Heart left ventricle (tissue), 16 donors: ENCODE data around the gene RPTOR. TPM values are rescaled to one million over a fixed set of nuclear protein-coding genes. Genes with fewer than 3 reads are reported as not detected.
A peak's percentile ranks its signal among the peaks of the same experiment; 100 is the strongest.

ENCODE experiments used
- ATAC-seq, 4 donors: fragments of 200-7000 bp; cut with Tn5 transposase; one replicate each; pipeline ENCODE4 v1.9.1; 2020 to 2022; ENCODE audit warnings: moderate library complexity in 4 of 4, mild to moderate bottlenecking in 3 of 4, moderate number of reproducible peaks in 1 of 4
- DNase-seq, 5 donors: peaks; one replicate each; pipeline ENCODE4 v3.0.0-alpha.2; 2020
- H3K27ac ChIP-seq, 12 donors: fragments of 200-600 bp; sonication (generic) in 4 of 12; one replicate each; pipeline versions ENCODE4 v1.5.0 to v1.8.0; 2016 to 2022; ENCODE audit warnings: mild to moderate bottlenecking in 2 of 12
- H3K27me3 ChIP-seq, 9 donors: fragments of 200-600 bp; sonication (generic) in 2 of 9; one replicate each; pipeline versions ENCODE4 v1.5.1 to v1.8.0; 2016 to 2022; ENCODE audit warnings: mild to moderate bottlenecking in 3 of 9
- H3K36me3 ChIP-seq, 9 donors: fragments of 200-600 bp; sonication (generic) in 2 of 9; one replicate each; pipeline versions ENCODE4 v1.5.0 to v1.8.0; 2018 to 2022; ENCODE audit warnings: mild to moderate bottlenecking in 2 of 9
- H3K4me1 ChIP-seq, 12 donors: fragments of 200-600 bp; sonication (generic) in 4 of 12; one replicate each; pipeline versions ENCODE4 v1.5.0 to v1.8.0; 2016 to 2022; ENCODE audit warnings: mild to moderate bottlenecking in 3 of 12
- H3K4me3 ChIP-seq, 12 donors: fragments of 200-600 bp; sonication (generic) in 4 of 12; one replicate each; pipeline versions ENCODE4 v1.5.0 to v1.8.0; 2017 to 2022; ENCODE audit warnings: mild to moderate bottlenecking in 9 of 12, moderate library complexity in 4 of 12
- H3K9me3 ChIP-seq, 12 donors: fragments of 200-600 bp; sonication (generic) in 4 of 12; one replicate each; pipeline versions ENCODE4 v1.5.0 to v1.8.0; 2016 to 2022; ENCODE audit warnings: mild to moderate bottlenecking in 1 of 12
- CTCF ChIP-seq, 12 donors: fragments of 200-600 bp; sonication (generic) in 4 of 12; IDR thresholded peaks; one replicate each; pipeline versions ENCODE4 v1.5.0 to v1.8.0; 2018 to 2022; ENCODE audit warnings: antibody characterized with exemption in 12 of 12, mild to moderate bottlenecking in 5 of 12
- POLR2A ChIP-seq, 2 donors: fragments of 450-650 bp; IDR thresholded peaks; one replicate each; pipeline ENCODE4 v1.6.1; 2017; ENCODE audit warnings: antibody characterized with exemption in 2 of 2, mild to moderate bottlenecking in 2 of 2, moderate library complexity in 2 of 2
- WGBS, 4 donors: extraction: QIAGEN DNeasy Blood & Tissue Kit in 2 of 4; methylation state at CpG; one replicate each; pipeline versions ENCODE4 v1.1.5 to v1.1.7; 2013 to 2018; 5-methylcytosine and 5-hydroxymethylcytosine counted together
- intact Hi-C, 10 donors: fragments of 100-400 bp; cut with DNase I; formaldehyde crosslinking; loops; one replicate each; pipeline versions ENCODE4 v1.11.1 to v1.14.2; 2022
- polyA plus RNA-seq, 2 donors: library from polyadenylated mRNA; stranded (reverse); fragments of 200-250 nt; gene quantifications; one replicate each; pipeline ENCODE4 v1.2.3, GENCODE V29; 2013
- total RNA-seq, 9 donors: library from RNA; depleted of rRNA in 2 of 9; stranded (reverse); fragments of >200 nt in 2 of 9; fragmentation: NEBNext Ultra II Directional in 3 of 9; extraction: Animal tissue kit (Norgen Biotek cat#: 25700) in 3 of 9; gene quantifications; one replicate each; pipeline versions ENCODE4 v1.1.0 to v1.2.4, GENCODE V29; 2016 to 2023
- donor health status: ischemic (EF 13 %, LVEDD 7.1; RV severe dilation, severe dysfunction).
- donor health status: healthy with polysubstance abuse.
- donor health status: DM: no; HTN: yes; CAD: no.
- donor health status: DM: no; HTN: no; CAD: no.
- donor health status: ischemic (EF 25% LVEDD 6.9; RV normal size, moderate dysfunction).
- donor health status: ischemic (EF 25% LVEDD 5.7; RV mildly dilated, moderate dysfunction).
- donor health status: healthy.
- donor health status: DM: yes; HTN: yes; CAD: no.
- donor health status: ischemic (EF 35%, LVEDD 5.7; RV mildly dilated, moderate dysfunction).
- donor health status: nonischemic (EF 11% LVEDD 7.7; RV severe dilation, severe dysfunction).
- donor health status: DM: yes; HTN: yes; CAD: no.
- donor health status: PGD.
- donor health status: ischemic (EF 29% LVEDD 5.4; RV normal size, mild dysfunction).
- donor health status: nonischemic (EF 23%, LVEDD 6.1; RV moderate dilation, normal function).

Gene RPTOR
- total and polyA plus RNA-seq, 11 donors, result 14.7 to 31.7 (median 26.0) TPM

- no peaks in the 10 kb centered on the region for H3K27me3 ChIP-seq
- intact Hi-C loops, result loop anchor here in 1 of 10 donors (10.0 kb wide), 1 partner anchor 226 kb away; no protein-coding TSS in a partner anchor
- H3K36me3 ChIP-seq, result no peaks in the 10 kb centered on the region
- H3K4me1 ChIP-seq, result peaks cover 4 to 25% (median 19%) of the 10 kb centered on the region in 12 donors
- no peak for TF ChIP-seq POLR2A (IDR thresholded peaks at IDR 0.05)
- no peak for TF ChIP-seq CTCF (IDR thresholded peaks at IDR 0.05)
- peaks cover 0 to 5% (median 0%) of the 10 kb centered on the region in 12 donors for H3K9me3 ChIP-seq
- WGBS, 4 donors, result 89 to 90% (median 89%) methylated on average over 17 of the region's 17 CpGs
- DNase-seq (no peak), ATAC-seq (no peak)
- H3K27ac ChIP-seq, result peak overlapping the region in 1 of 12 donors; percentile 42
- H3K4me3 ChIP-seq, result no peak overlapping the region
Observed at GRCh38 chr17:80650751-80651518, 106.3 kb downstream of the RPTOR start.

GRCh38 chr17:80652756-80653330 lies 108.2 kb downstream of the RPTOR start:
- intact Hi-C loops, result loop anchor here in 1 of 10 donors (10.0 kb wide), 1 partner anchor 228 kb away; no protein-coding TSS in a partner anchor
- no peaks in the 10 kb centered on the region for H3K27me3 ChIP-seq
- no peak overlapping the region for H3K4me3 ChIP-seq
- H3K36me3 ChIP-seq, result no peaks in the 10 kb centered on the region
- ATAC-seq, result no peak
- WGBS, 4 donors, result 83 to 90% (median 87%) methylated on average over 3 of the region's 3 CpGs
- no peak for DNase-seq
- peaks cover 4 to 25% (median 19%) of the 10 kb centered on the region in 12 donors for H3K4me1 ChIP-seq
- peaks cover 0 to 16% (median 5%) of the 10 kb centered on the region in 12 donors for H3K9me3 ChIP-seq
- no peak for TF ChIP-seq POLR2A (IDR thresholded peaks at IDR 0.05)
- TF ChIP-seq CTCF (IDR thresholded peaks at IDR 0.05), result no peak
- H3K27ac ChIP-seq, result no peak overlapping the region

DNA sequence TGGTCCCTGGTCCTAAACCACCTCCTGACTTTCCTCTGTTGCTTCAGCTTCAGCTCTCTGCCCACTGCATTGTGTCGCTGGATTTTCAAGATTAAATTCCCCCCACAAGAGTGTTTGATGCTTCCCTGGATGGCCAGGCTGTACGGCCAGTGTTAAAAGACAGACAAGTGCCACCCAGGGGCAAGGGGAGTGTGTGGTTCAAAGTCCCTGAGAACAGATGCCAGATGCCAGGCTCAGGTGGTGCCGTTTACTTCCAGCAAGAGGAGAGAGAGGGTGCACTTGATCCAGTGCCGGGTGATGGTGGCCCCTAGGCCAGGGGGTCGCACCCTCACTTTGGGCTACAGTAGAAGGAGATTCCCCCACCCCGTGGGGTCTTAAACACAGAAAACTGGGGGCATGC lies 109.2 kb downstream of the RPTOR start:
- peaks cover 4 to 21% (median 18%) of the 10 kb centered on the region in 12 donors for H3K4me1 ChIP-seq
- no peaks in the 10 kb centered on the region for H3K36me3 ChIP-seq
- ATAC-seq, result no peak
- DNase-seq, result no peak
- intact Hi-C loops, result loop anchor here in 1 of 10 donors (10.0 kb wide), 1 partner anchor 229 kb away; no protein-coding TSS in a partner anchor
- WGBS, 4 donors, result 94 to 100% (median 97%) methylated on average over 5 to 6 of the region's 6 CpGs
- no peaks in the 10 kb centered on the region for H3K27me3 ChIP-seq
- TF ChIP-seq CTCF (IDR thresholded peaks at IDR 0.05), result no peak
- TF ChIP-seq POLR2A (IDR thresholded peaks at IDR 0.05), result no peak
- no peak overlapping the region for H3K4me3 ChIP-seq
- peaks cover 0 to 20% (median 7%) of the 10 kb centered on the region in 12 donors for H3K9me3 ChIP-seq
- no peak overlapping the region for H3K27ac ChIP-seq

- Histone ChIP-seq H3K27me3 (no peaks in the 10 kb centered on the region), H3K9me3 (peaks cover 0 to 20% (median 7%) of the 10 kb centered on the region in 12 donors), H3K4me1 (peaks cover 0 to 5% (median 2%) of the 10 kb centered on the region in 12 donors), H3K4me3 (no peak overlapping the region), H3K36me3 (no peaks in the 10 kb centered on the region), H3K27ac (no peak overlapping the region)
- TF ChIP-seq POLR2A (IDR thresholded peaks at IDR 0.05) (no peak), CTCF (IDR thresholded peaks at IDR 0.05) (no peak)
- DNase-seq (no peak), ATAC-seq (no peak)
- 91 to 96% (median 95%) methylated on average over 7 of the region's 7 CpGs for WGBS, 4 donors
- intact Hi-C loops, result loop anchor here in 1 of 10 donors (10.0 kb wide), 1 partner anchor 231 kb away; no protein-coding TSS in a partner anchor
Observed at GRCh38 chr17:80655608-80656007, 111.0 kb downstream of the RPTOR start.
